H1 (cell line): ENCODE measurements around the gene KRTAP21-3. TPM values are rescaled to one million over a fixed set of nuclear protein-coding genes. Genes with fewer than 3 reads are reported as not detected.

Source experiments
- CTCF ChIA-PET: fragments of 300-600 bp; sonication (Branson Sonifier 250); formaldehyde crosslinking; loops from one replicate; lab custom pipeline; 2021; ENCODE audit not compliant: partially characterized antibody; lab: Charles Lee
- POLR2A ChIA-PET: fragments of 300-600 bp; sonication (Branson Sonifier 250); formaldehyde crosslinking; loops from one replicate; lab custom pipeline; 2021; ENCODE audit warnings: inconsistent platforms; ENCODE audit not compliant: partially characterized antibody; lab: Charles Lee
- DNase-seq, 2 experiments: peaks; one replicate each; pipeline versions ENCODE4 v3.0.0 to v3.0.0-alpha.2; 2010 to 2022; ENCODE audit warnings: low spot score in 2 of 2, low read depth in 1 of 2, mixed read lengths in 1 of 2
- FAIRE-seq: peaks from 2 replicates; lab custom pipeline; 2011; peaks lifted over from hg19 to GRCh38; lab: Jason Lieb, UNC
- H2AFZ ChIP-seq: 2 replicates; pipeline ENCODE4 v1.8.1; 2012; ENCODE audit warnings: low read length, inconsistent platforms
- H2AK5ac ChIP-seq: 2 replicates; pipeline ENCODE4 v1.6.1; 2013; ENCODE audit warnings: low read depth, low read length
- H2BK120ac ChIP-seq: replicated peaks from 2 replicates; pipeline ENCODE3; 2013; ENCODE audit warnings: low read depth, low read length, inconsistent platforms
- H2BK12ac ChIP-seq: 2 replicates; pipeline ENCODE4 v1.6.1; 2013; ENCODE audit warnings: low read depth, low read length
- H2BK15ac ChIP-seq: 2 replicates; pipeline ENCODE4 v1.6.1; 2013; ENCODE audit warnings: low read length
- H2BK20ac ChIP-seq: 2 replicates; pipeline ENCODE4 v1.6.1; 2013; ENCODE audit warnings: low read length
- H2BK5ac ChIP-seq: 2 replicates; pipeline ENCODE4 v1.6.1; 2013; ENCODE audit warnings: low read depth, low read length
- H3K14ac ChIP-seq: 2 replicates; pipeline ENCODE4 v1.6.1; 2013; ENCODE audit warnings: inconsistent platforms; ENCODE audit not compliant: insufficient read length
- H3K18ac ChIP-seq: 2 replicates; pipeline ENCODE4 v1.6.1; 2013; ENCODE audit warnings: low read length; ENCODE audit errors: extremely low read depth
- H3K23ac ChIP-seq: 2 replicates; pipeline ENCODE4 v1.6.1; 2013; ENCODE audit warnings: inconsistent platforms; ENCODE audit not compliant: insufficient read length
- H3K23me2 ChIP-seq: 2 replicates; pipeline ENCODE4 v1.6.1; 2013; ENCODE audit warnings: low read depth, low read length
- H3K27ac ChIP-seq: 2 replicates; pipeline ENCODE4 v1.6.1; 2011; ENCODE audit warnings: low read depth, low read length, inconsistent platforms
- H3K27me3 ChIP-seq, 4 experiments: replicated peaks in 1 of 4; 1 replicate in 1 of 4; 2 replicates in 3 of 4; pipeline versions ENCODE4 v1.6.1 to v1.8.1; 2011 to 2013; ENCODE audit warnings: low read length in 3 of 4, mild to moderate bottlenecking in 3 of 4, inconsistent platforms in 2 of 4, mixed read lengths in 2 of 4, moderate library complexity in 1 of 4; ENCODE audit not compliant: control insufficient read depth in 3 of 4, insufficient read depth in 3 of 4; ENCODE audit errors: extremely low read depth in 1 of 4
- H3K36me3 ChIP-seq, 4 experiments: 2 replicates each; pipeline versions ENCODE4 v1.6.1 to v1.8.1; 2011 to 2013; ENCODE audit warnings: mild to moderate bottlenecking in 4 of 4, low read length in 3 of 4, moderate library complexity in 2 of 4, control low read depth in 1 of 4, inconsistent platforms in 1 of 4; ENCODE audit not compliant: insufficient read depth in 4 of 4, control insufficient read depth in 2 of 4
- H3K4ac ChIP-seq: replicated peaks from 2 replicates; pipeline ENCODE3; 2013; ENCODE audit warnings: low read length, low read depth, mixed read lengths, inconsistent platforms; ENCODE audit not compliant: insufficient read length
- H3K4me1 ChIP-seq, 4 experiments: replicated peaks in 1 of 4; 1 replicate in 1 of 4; 2 replicates in 3 of 4; pipeline versions ENCODE4 v1.6.1 to v1.8.1; 2011 to 2013; ENCODE audit warnings: low read length in 3 of 4, inconsistent platforms in 2 of 4, mixed read lengths in 1 of 4; ENCODE audit not compliant: insufficient read depth in 4 of 4, control insufficient read depth in 3 of 4
- H3K4me2 ChIP-seq, 2 experiments: 2 replicates each; pipeline versions ENCODE4 v1.6.1 to v1.8.1; 2011 to 2013; ENCODE audit warnings: low read depth in 2 of 2, low read length in 2 of 2, control low read depth in 1 of 2, inconsistent platforms in 1 of 2, mild to moderate bottlenecking in 1 of 2; ENCODE audit not compliant: insufficient read depth in 1 of 2
- H3K4me3 ChIP-seq, 4 experiments: fragments of 200-600, 300-600 bp in 1 of 4; sonication (generic), shearing (Covaris generic), sonication (Bioruptor Twin) in 1 of 4; 2 replicates each; pipeline versions ENCODE4 v1.5.1 to v1.8.1; 2011 to 2016; ENCODE audit warnings: low read length in 4 of 4, low read depth in 3 of 4, control low read depth in 2 of 4, inconsistent platforms in 2 of 4, mild to moderate bottlenecking in 2 of 4, mixed read lengths in 1 of 4, moderate library complexity in 1 of 4; ENCODE audit not compliant: insufficient read depth in 2 of 4; ENCODE audit errors: extremely low read depth in 1 of 4
- H3K56ac ChIP-seq: replicated peaks from 2 replicates; pipeline ENCODE3; 2013; ENCODE audit warnings: low read depth, mild to moderate bottlenecking, mixed read lengths, low read length, inconsistent platforms; ENCODE audit not compliant: insufficient read length
- H3K79me1 ChIP-seq: 2 replicates; pipeline ENCODE4 v1.6.1; 2013; ENCODE audit warnings: low read depth, low read length, control low read depth
- H3K79me2 ChIP-seq, 2 experiments: 2 replicates each; pipeline versions ENCODE4 v1.6.1 to v1.8.1; 2012 to 2013; ENCODE audit warnings: low read length in 2 of 2, mild to moderate bottlenecking in 2 of 2, inconsistent platforms in 1 of 2; ENCODE audit not compliant: insufficient read depth in 2 of 2, control insufficient read depth in 1 of 2
- H3K9ac ChIP-seq, 4 experiments: replicated peaks in 1 of 4; 1 replicate in 1 of 4; 2 replicates in 3 of 4; pipeline versions ENCODE4 v1.6.1 to v1.8.1; 2011 to 2013; ENCODE audit warnings: low read depth in 3 of 4, low read length in 3 of 4, control low read depth in 2 of 4, mild to moderate bottlenecking in 2 of 4, moderate library complexity in 2 of 4, inconsistent platforms in 1 of 4; ENCODE audit errors: extremely low read depth in 1 of 4
- H3K9me3 ChIP-seq, 2 experiments: 2 replicates each; pipeline versions ENCODE4 v1.6.1 to v1.8.1; 2012 to 2013; ENCODE audit warnings: mild to moderate bottlenecking in 2 of 2, moderate library complexity in 2 of 2, control low read depth in 1 of 2, inconsistent platforms in 1 of 2, low read depth in 1 of 2, low read length in 1 of 2, mixed read lengths in 1 of 2; ENCODE audit not compliant: insufficient read depth in 2 of 2
- H4K20me1 ChIP-seq, 2 experiments: replicated peaks in 1 of 2; 2 replicates each; pipeline versions ENCODE3 to v1.8.1; 2011 to 2013; ENCODE audit warnings: inconsistent platforms in 2 of 2, low read length in 2 of 2, mild to moderate bottlenecking in 1 of 2; ENCODE audit not compliant: insufficient read depth in 2 of 2, control insufficient read depth in 1 of 2
- H4K5ac ChIP-seq: 2 replicates; pipeline ENCODE4 v1.6.1; 2013; ENCODE audit warnings: low read length, low read depth, mixed read lengths, inconsistent platforms; ENCODE audit not compliant: insufficient read length
- H4K8ac ChIP-seq: 2 replicates; pipeline ENCODE4 v1.8.0; 2013; ENCODE audit warnings: mild to moderate bottlenecking, moderate library complexity, low read length, inconsistent platforms; ENCODE audit not compliant: insufficient read depth; ENCODE audit errors: extremely low read depth
- H4K91ac ChIP-seq: replicated peaks from 2 replicates; pipeline ENCODE3; 2013; ENCODE audit warnings: low read length, mixed read lengths, inconsistent platforms; ENCODE audit not compliant: insufficient read length
- ASH2L ChIP-seq: fragments of 200-600, 300-600 bp; sonication (generic); IDR thresholded peaks from one replicate; pipeline ENCODE4 v1.7.1; 2017; ENCODE audit warnings: low read length
- BACH1 ChIP-seq: IDR thresholded peaks from 2 replicates; pipeline ENCODE4 v1.6.1; 2012; ENCODE audit warnings: low read length, improper control_type of control experiment
- EGR1 ChIP-seq: IDR thresholded peaks from 2 replicates; pipeline ENCODE4 v1.6.1; 2011; ENCODE audit warnings: low read depth, low read length, borderline replicate concordance
- HDAC2 ChIP-seq, 2 experiments: fragments of 300-600 bp in 1 of 2; sonication (generic) in 1 of 2; IDR thresholded peaks; 2 replicates each; pipeline ENCODE4 v1.6.1; 2011 to 2012; ENCODE audit warnings: low read depth in 2 of 2, low read length in 2 of 2, mild to moderate bottlenecking in 2 of 2, moderate library complexity in 2 of 2, borderline replicate concordance in 1 of 2, inconsistent platforms in 1 of 2
- MAFK ChIP-seq: IDR thresholded peaks from 2 replicates; pipeline ENCODE4 v1.6.1; 2012; ENCODE audit warnings: low read depth, mild to moderate bottlenecking, improper control_type of control experiment, low read length
- SP1 ChIP-seq: IDR thresholded peaks from 2 replicates; pipeline ENCODE4 v1.6.1; 2011; ENCODE audit warnings: low read depth, low read length
- TAF7 ChIP-seq: optimal IDR thresholded peaks from 2 replicates; pipeline ENCODE3; 2011; ENCODE audit warnings: low read depth, mild to moderate bottlenecking, inconsistent platforms, low read length, moderate library complexity, borderline replicate concordance
- TEAD4 ChIP-seq: IDR thresholded peaks from 2 replicates; pipeline ENCODE4 v1.6.1; 2012; ENCODE audit warnings: low read depth, low read length, inconsistent platforms, mixed read lengths
- WGBS, 2 experiments: shearing (Covaris generic) in 1 of 2; methylation state at CpG; one replicate each; pipeline versions ENCODE4 v1.1.6 to v1.1.7; 2013 to 2015; ENCODE audit warnings: low lambda C conversion rate in 2 of 2, mixed read lengths in 2 of 2, inconsistent platforms in 1 of 2, low coverage in 1 of 2, missing lambda C conversion rate in 1 of 2; ENCODE audit not compliant: insufficient replicate concordance in 2 of 2, insufficient coverage in 1 of 2, insufficient read length in 1 of 2; ENCODE audit errors: extremely low coverage in 1 of 2, missing lambda C conversion rate in 1 of 2; 5-methylcytosine and 5-hydroxymethylcytosine counted together
- polyA plus RNA-seq, 7 experiments: library from polyadenylated mRNA; depleted of rRNA in 3 of 7; stranded (reverse) in 5 of 7; unstranded in 2 of 7; fragments of >200 nt in 5 of 7; fragments of 200-250 nt in 2 of 7; gene quantifications; 1 replicate in 5 of 7; 2 replicates in 1 of 7; 4 replicates in 1 of 7; pipeline versions ENCODE4 v1.2.1 to v1.2.3, GENCODE V29; 2011 to 2013; ENCODE audit warnings: missing spikeins in 2 of 7, mixed read lengths in 2 of 7
- total RNA-seq: library from RNA; stranded (reverse); fragmentation: NEBNext Ultra II Directional; extraction: Animal tissue kit (Norgen Biotek cat#: 25700); gene quantifications from 2 replicates; pipeline ENCODE4 v1.2.1, GENCODE V29; 2021

KRTAP21-3 gene
- total and polyA plus RNA-seq, 2 of the 8 experiments (the other 6 are each of a cell fraction or from before 2014, with no cell fraction given), result not detected

DNA sequence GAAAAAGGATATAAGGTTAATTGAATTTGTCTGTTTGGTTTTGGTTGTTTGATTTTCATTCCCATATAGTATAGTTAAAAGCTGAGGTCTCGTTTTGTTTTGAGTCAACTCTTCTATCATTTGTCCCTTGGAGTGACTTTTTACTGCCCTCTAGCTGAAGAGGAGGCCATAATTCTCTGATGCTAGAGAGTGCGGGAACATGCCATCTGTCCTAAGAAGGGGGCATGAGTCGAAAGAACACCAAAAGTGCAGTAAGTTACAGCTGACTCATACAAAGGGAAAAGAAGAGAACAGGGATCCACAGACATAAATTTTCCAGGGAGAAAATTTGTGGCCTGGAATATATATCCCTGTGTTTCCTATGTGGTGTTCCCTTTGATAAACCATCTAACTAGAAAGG lies 4.1 kb downstream of the KRTAP21-3 start:
- Histone ChIP-seq H3K14ac (no peak overlapping the region), H4K8ac (no peak overlapping the region), H3K4ac (no peak overlapping the region), H3K79me2 (no peaks in the 10 kb centered on the region), H3K27me3 (no peaks in the 10 kb centered on the region), H3K9ac (no peak overlapping the region), H3K27ac (no peak overlapping the region), H3K23ac (no peak overlapping the region), H2BK20ac (no peak overlapping the region), H2AK5ac (no peak overlapping the region), H3K36me3 (no peaks in the 10 kb centered on the region), H3K4me3 (no peak overlapping the region), H4K20me1 (no peaks in the 10 kb centered on the region), H4K91ac (no peak overlapping the region), H2BK120ac (no peak overlapping the region), H3K23me2 (no peaks in the 10 kb centered on the region), H4K5ac (no peak overlapping the region), H2BK15ac (no peak overlapping the region), H3K18ac (no peak overlapping the region), H2BK5ac (no peak overlapping the region), H2AFZ (no peak overlapping the region), H3K9me3 (no peaks in the 10 kb centered on the region; a peak in 1 of 4 replicates), H2BK12ac (peak overlapping the region; percentile 70; the same call in 1 of the 2 replicates), H3K79me1 (no peaks in the 10 kb centered on the region), H3K56ac (no peak overlapping the region), H3K4me2 (no peak overlapping the region), H3K4me1 (no peaks in the 10 kb centered on the region)
- POLR2A ChIA-PET, result no interaction called here
- WGBS, 2 experiments, result 84% methylated on average over 3 of the region's 3 CpGs; no CpG with 5 or more reads in 1 of the 2 experiments
- CTCF ChIA-PET, result no interaction called here
- FAIRE-seq, result no peak
- no peak for DNase-seq
- TF ChIP-seq EGR1 (no peak), TAF7 (no peak), BACH1 (no peak), SP1 (no peak), TEAD4 (no peak), ASH2L (no peak), MAFK (no peak), HDAC2 (IDR thresholded peaks at IDR 0.05; ENCODE audit: borderline replicate concordance in 1 of 2, low read depth in 2 of 2, low read length in 2 of 2) (no peak)
